ENCODE measurements around the gene MGARP.

- no peak for TF ChIP-seq CTCF (conservative IDR thresholded peaks at IDR 0.05 in 1 of 2, IDR thresholded peaks at IDR 0.05 in 1 of 2; ENCODE audit: low read depth in 1 of 2, low read length in 2 of 2)
- no peak for TF ChIP-seq EZH2 (IDR thresholded peaks at IDR 0.05; ENCODE audit: low read length, missing control alignments)
Measured at GRCh38 chr4:139278485-139278884, 1.5 kb downstream of the MGARP start.

All from fibroblast of lung (primary cell).